Astrocyte of the spinal cord (primary cell): Measurements from ENCODE around the gene DUOXA1.

Source experiments
- DNase-seq: peaks from one replicate; pipeline ENCODE4 v3.0.0; 2011; ENCODE audit warnings: low read depth, low spot score
- H3K4me3 ChIP-seq: 2 replicates; pipeline ENCODE4 v1.5.1; 2011; ENCODE audit warnings: low read depth, mild to moderate bottlenecking, low read length, moderate library complexity
- CTCF ChIP-seq: IDR thresholded peaks from 2 replicates; pipeline ENCODE4 v1.5.1; 2012; ENCODE audit warnings: low read depth, mild to moderate bottlenecking, low read length, inconsistent platforms
- in situ Hi-C: cut with HindIII; loops from 2 replicates; pipeline ENCODE4 v1.10.0; 2017; ENCODE audit warnings: low sequenced_read_pairs

Gene DUOXA1

GRCh38 chr15:45134046-45134445 lies 4.4 kb upstream of the DUOXA1 start:
- DNase-seq: no peak
- no peak for TF ChIP-seq CTCF
- in situ Hi-C loops: no loop called here
- H3K4me3 ChIP-seq: no peak overlapping the region

GRCh38 chr15:45133561-45133920 lies 3.9 kb upstream of the DUOXA1 start:
- H3K4me3 ChIP-seq: no peak overlapping the region
- TF ChIP-seq CTCF: no peak
- DNase-seq: no peak
- in situ Hi-C loops: no loop called here

- in situ Hi-C loops: no loop called here
- H3K4me3 ChIP-seq: no peak overlapping the region
- DNase-seq: no peak
- no peak for TF ChIP-seq CTCF
Observed at GRCh38 chr15:45132844-45133560, 3.3 kb upstream of the DUOXA1 start.

- in situ Hi-C loops: no loop called here
- H3K4me3 ChIP-seq: no peak overlapping the region
- TF ChIP-seq CTCF: no peak
- DNase-seq: no peak
Observed at GRCh38 chr15:45131510-45131909, 1.8 kb upstream of the DUOXA1 start.

GRCh38 chr15:45130291-45131000 lies 767 bp upstream of the DUOXA1 start:
- TF ChIP-seq CTCF: no peak
- no peak overlapping the region for H3K4me3 ChIP-seq
- no peak for DNase-seq
- in situ Hi-C loops: no loop called here

GRCh38 chr15:45128971-45129639 lies 574 bp downstream of the DUOXA1 start:
- no peak for DNase-seq
- no peak overlapping the region for H3K4me3 ChIP-seq
- TF ChIP-seq CTCF: no peak
- in situ Hi-C loops: no loop called here
